Esophagus muscularis mucosa (tissue), 4 donors: ENCODE results near the gene LRRC27. TPM values are rescaled to one million over a fixed set of nuclear protein-coding genes. Genes with fewer than 3 reads are reported as not detected.
A peak's percentile ranks its signal among the peaks of the same experiment; 100 is the strongest.

ENCODE experiments used
- DNase-seq: peaks from one replicate; pipeline ENCODE4 v3.0.0-alpha.2; 2017; ENCODE audit errors: extremely low spot score
- H3K27ac ChIP-seq, 4 donors: fragments of 200-600 bp; sonication (generic); replicated peaks in 1 of 4; 1 replicate in 3 of 4; 2 replicates in 1 of 4; pipeline ENCODE4 v1.5.1; 2016 to 2019; ENCODE audit warnings: mild to moderate bottlenecking in 1 of 4
- H3K27me3 ChIP-seq, 4 donors: fragments of 200-600 bp; sonication (generic); one replicate each; pipeline versions ENCODE4 v1.5.1 to v1.6.0; 2016 to 2019
- H3K36me3 ChIP-seq, 4 donors: fragments of 200-600 bp; sonication (generic); one replicate each; pipeline ENCODE4 v1.5.1; 2016 to 2019
- H3K4me1 ChIP-seq, 4 donors: fragments of 200-600 bp; sonication (generic); one replicate each; pipeline ENCODE4 v1.5.1; 2016 to 2019
- H3K4me3 ChIP-seq, 4 donors: fragments of 200-600 bp; sonication (generic); 1 replicate in 2 of 4; 2 replicates in 2 of 4; pipeline ENCODE4 v1.5.1; 2016 to 2019; ENCODE audit warnings: mild to moderate bottlenecking in 4 of 4, moderate library complexity in 1 of 4
- H3K9me3 ChIP-seq, 4 donors: fragments of 200-600 bp; sonication (generic); 1 replicate in 3 of 4; 2 replicates in 1 of 4; pipeline ENCODE4 v1.5.1; 2016 to 2019
- EP300 ChIP-seq: sonication (generic); formaldehyde crosslinking; IDR thresholded peaks from one replicate; pipeline ENCODE4 v1.6.1; 2017; ENCODE audit warnings: antibody characterized with exemption
- POLR2A ChIP-seq: fragments of 450-650 bp; IDR thresholded peaks from one replicate; pipeline ENCODE4 v1.6.1; 2017; ENCODE audit warnings: antibody characterized with exemption, moderate library complexity, mild to moderate bottlenecking, low read depth
- POLR2AphosphoS5 ChIP-seq, 2 donors: sonication (generic); formaldehyde crosslinking; IDR thresholded peaks; one replicate each; pipeline ENCODE4 v1.6.1; 2017; ENCODE audit warnings: antibody characterized with exemption in 2 of 2
- WGBS: methylation state at CpG from one replicate; pipeline ENCODE4 v1.1.5; 2018; 5-methylcytosine and 5-hydroxymethylcytosine counted together
- intact Hi-C: fragments of 100-400 bp; cut with DNase I; formaldehyde crosslinking; loops from one replicate; pipeline ENCODE4 v1.15.1; 2023
- total RNA-seq, 4 donors: library from RNA; depleted of rRNA; stranded (reverse); fragments of >200 nt; gene quantifications; one replicate each; pipeline versions ENCODE4 v1.1.0 to v1.2.1, GENCODE V29; 2016
- TF ChIP-seq, protein P1 (sequence below), 3 experiments: fragments of 200-600 bp in 2 of 3; fragments of 450-650 bp in 1 of 3; sonication (generic) in 2 of 3; IDR thresholded peaks; one replicate each; pipeline ENCODE4 v1.5.1; 2017 to 2019; ENCODE audit warnings: antibody characterized with exemption in 3 of 3, mild to moderate bottlenecking in 2 of 3, moderate library complexity in 1 of 3

The LRRC27 gene
- total RNA-seq, 4 donors from 2014 or later = 5.8 to 19.1 (median 9.5) TPM

DNA sequence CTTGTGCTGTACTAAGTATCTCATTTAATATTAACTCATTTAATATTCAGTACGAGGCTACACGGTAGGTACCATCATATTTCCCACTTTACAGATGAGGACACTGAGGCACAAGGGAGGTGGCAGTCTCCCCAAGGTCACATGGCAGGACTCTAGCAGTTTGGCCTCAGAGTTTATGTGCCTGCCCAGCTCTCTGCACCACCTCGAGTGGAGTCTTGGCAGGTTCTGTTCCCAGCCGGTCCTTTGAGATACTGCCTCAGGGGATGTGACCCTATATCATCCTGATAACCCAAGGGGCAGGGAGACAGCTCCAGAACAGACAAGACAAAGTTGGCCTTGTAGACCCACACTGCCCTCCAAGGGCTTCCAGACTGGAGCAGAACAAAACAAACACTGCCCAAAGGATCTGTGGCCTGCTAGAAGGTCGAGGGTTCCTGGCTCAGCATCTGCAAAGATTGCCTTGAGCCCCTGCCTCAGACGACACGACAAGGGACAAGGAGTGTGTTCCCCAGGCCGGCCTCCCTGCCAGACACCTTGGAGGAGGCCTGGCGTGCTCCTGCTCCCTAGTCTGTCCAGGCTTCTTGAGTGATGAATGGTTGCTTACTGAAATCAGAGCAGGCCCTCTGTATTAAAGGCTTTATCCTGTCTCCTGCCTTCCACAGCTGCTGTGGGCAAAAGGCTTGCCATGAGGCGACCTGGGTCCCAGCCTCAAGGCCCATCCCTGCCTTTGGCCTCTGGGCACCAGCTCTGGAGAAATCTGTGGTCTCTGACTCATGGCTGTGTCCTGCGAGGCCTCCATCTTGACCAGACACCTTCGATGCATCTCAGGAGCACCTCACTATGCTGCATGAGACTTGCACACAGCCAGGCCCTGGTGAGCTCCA is 61.1 kb downstream of the LRRC27 start:
- Histone ChIP-seq H3K27me3 (no peaks in the 10 kb centered on the region), H3K9me3 (no peaks in the 10 kb centered on the region), H3K4me1 (peaks cover 16 to 34% (median 32%) of the 10 kb centered on the region in 4 donors), H3K36me3 (no peaks in the 10 kb centered on the region), H3K27ac (no peak overlapping the region), H3K4me3 (no peak overlapping the region)
- TF ChIP-seq, protein P1, sequence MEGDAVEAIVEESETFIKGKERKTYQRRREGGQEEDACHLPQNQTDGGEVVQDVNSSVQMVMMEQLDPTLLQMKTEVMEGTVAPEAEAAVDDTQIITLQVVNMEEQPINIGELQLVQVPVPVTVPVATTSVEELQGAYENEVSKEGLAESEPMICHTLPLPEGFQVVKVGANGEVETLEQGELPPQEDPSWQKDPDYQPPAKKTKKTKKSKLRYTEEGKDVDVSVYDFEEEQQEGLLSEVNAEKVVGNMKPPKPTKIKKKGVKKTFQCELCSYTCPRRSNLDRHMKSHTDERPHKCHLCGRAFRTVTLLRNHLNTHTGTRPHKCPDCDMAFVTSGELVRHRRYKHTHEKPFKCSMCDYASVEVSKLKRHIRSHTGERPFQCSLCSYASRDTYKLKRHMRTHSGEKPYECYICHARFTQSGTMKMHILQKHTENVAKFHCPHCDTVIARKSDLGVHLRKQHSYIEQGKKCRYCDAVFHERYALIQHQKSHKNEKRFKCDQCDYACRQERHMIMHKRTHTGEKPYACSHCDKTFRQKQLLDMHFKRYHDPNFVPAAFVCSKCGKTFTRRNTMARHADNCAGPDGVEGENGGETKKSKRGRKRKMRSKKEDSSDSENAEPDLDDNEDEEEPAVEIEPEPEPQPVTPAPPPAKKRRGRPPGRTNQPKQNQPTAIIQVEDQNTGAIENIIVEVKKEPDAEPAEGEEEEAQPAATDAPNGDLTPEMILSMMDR (IDR thresholded peaks at IDR 0.05) = no peak
- TF ChIP-seq EP300 (no peak), POLR2A (no peak), POLR2AphosphoS5 (IDR thresholded peaks at IDR 0.05) (no peak)
- no peak for DNase-seq
- whole genome bisulfite sequencing = 85% methylated on average over 10 of the region's 12 CpGs
- intact Hi-C loops = no loop called here

GRCh38 chr10:132393695-132394181 is 61.7 kb downstream of the LRRC27 start:
- intact Hi-C loops = no loop called here
- no peak overlapping the region for H3K27ac ChIP-seq
- H3K9me3 ChIP-seq = no peaks in the 10 kb centered on the region
- WGBS = 94% methylated on average over 6 of the region's 9 CpGs
- no peaks in the 10 kb centered on the region for H3K36me3 ChIP-seq
- DNase-seq = no peak
- peaks cover 23 to 40% (median 38%) of the 10 kb centered on the region in 4 donors for H3K4me1 ChIP-seq
- H3K4me3 ChIP-seq = no peak overlapping the region
- H3K27me3 ChIP-seq = no peaks in the 10 kb centered on the region
- TF ChIP-seq POLR2AphosphoS5 (IDR thresholded peaks at IDR 0.05) (no peak), EP300 (no peak), POLR2A (no peak)
- TF ChIP-seq, protein P1 (IDR thresholded peaks at IDR 0.05) = no peak

GRCh38 chr10:132394201-132394811 is 62.3 kb downstream of the LRRC27 start:
- intact Hi-C loops = no loop called here
- TF ChIP-seq EP300 (no peak), POLR2AphosphoS5 (IDR thresholded peaks at IDR 0.05) (no peak), POLR2A (no peak)

DNA sequence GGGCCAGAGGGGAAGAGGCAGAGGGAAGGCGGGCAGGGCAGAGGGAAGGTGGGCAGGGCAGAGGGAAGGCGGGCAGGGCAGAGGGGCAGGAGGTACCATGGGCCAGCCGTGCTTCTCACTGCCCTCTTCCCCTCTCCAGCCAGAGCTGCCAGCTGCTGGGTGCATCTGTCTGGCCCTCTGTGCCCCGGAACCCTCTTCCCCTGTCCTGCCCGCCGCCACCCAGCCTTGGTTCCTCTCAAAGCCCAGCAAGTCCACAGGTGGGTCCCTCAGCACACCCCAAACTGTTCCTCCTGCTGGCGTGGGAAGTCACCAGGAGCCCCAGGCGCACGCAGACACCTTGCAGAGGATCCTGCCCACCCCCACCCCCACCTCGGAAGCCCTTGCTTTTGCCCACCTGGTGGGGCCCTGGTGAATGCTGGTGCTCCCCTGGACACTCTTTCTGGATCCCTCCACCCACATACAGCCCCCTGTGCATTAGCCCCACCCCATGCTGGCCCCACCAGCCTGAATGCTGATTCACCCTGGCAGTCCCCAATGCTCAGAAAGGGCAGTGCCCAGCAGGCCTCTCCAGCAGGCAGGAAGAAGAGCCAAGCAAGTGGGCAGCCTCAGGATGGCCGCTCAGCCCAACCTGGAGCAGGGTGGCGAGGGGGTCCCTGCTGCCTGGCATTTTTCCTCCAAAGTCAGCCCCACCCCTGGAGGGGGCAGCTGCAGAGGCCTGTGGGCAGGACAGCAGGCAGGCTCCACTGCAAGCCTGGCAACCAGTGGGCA is 63.1 kb downstream of the LRRC27 start:
- Histone ChIP-seq H3K27ac (peak overlapping the region; percentile 91 to 99 (median 94)), H3K36me3 (no peaks in the 10 kb centered on the region), H3K4me3 (peak overlapping the region in 3 of 4 donors; percentile 74 to 93 (median 91)), H3K9me3 (no peaks in the 10 kb centered on the region), H3K4me1 (peaks cover 27 to 46% (median 43%) of the 10 kb centered on the region in 4 donors), H3K27me3 (no peaks in the 10 kb centered on the region)
- intact Hi-C loops = loop anchor here (5.0 kb wide), 1 partner anchor 142 kb away; the partner anchor contains the start of gene INPP5A
- TF ChIP-seq, protein P1 (IDR thresholded peaks at IDR 0.05) = no peak
- TF ChIP-seq POLR2AphosphoS5 (IDR thresholded peaks at IDR 0.05) = no peak
- TF ChIP-seq POLR2A = no peak
- DNase-seq = no peak
- WGBS = 69% methylated on average over 10 of the region's 12 CpGs

More at GRCh38 chr10:132394201-132394811, 62.3 kb downstream of the LRRC27 start:
- no peak for DNase-seq
- Histone ChIP-seq H3K27ac (peak overlapping the region; percentile 91 to 99 (median 94)), H3K36me3 (no peaks in the 10 kb centered on the region), H3K27me3 (no peaks in the 10 kb centered on the region), H3K4me1 (peaks cover 25 to 40% (median 38%) of the 10 kb centered on the region in 4 donors), H3K4me3 (no peak overlapping the region), H3K9me3 (no peaks in the 10 kb centered on the region)
- WGBS = 89% methylated on average over 13 of the region's 13 CpGs
